GM21447 (cell line): ENCODE results near the gene MEIS2.

Source experiments
- ATAC-seq: cut with Tn5 transposase; IDR thresholded peaks from one replicate; pipeline ENCODE4 v1.9.1; 2021; ENCODE audit not compliant: unreplicated experiment

MEIS2 gene

DNA sequence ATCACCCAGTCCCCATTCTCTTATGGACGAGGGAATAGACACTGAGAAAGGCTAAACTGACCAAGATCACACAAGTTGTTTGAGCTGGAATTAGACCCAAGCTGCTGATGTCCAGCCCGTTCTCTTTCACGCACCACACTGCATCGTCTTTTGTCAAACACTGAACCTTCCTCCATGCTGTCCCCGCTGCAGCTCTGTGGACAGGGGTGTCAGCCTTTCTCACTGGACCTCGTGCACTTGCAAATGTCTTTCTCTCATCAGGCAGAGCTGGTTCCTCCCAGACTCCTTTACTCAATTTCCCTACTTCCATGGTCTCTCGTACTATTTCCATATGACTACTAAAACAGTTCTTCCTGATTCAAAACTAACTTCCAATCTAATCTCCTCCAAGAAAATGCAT lies 161.6 kb downstream of the MEIS2 start:
- no peak for ATAC-seq

DNA sequence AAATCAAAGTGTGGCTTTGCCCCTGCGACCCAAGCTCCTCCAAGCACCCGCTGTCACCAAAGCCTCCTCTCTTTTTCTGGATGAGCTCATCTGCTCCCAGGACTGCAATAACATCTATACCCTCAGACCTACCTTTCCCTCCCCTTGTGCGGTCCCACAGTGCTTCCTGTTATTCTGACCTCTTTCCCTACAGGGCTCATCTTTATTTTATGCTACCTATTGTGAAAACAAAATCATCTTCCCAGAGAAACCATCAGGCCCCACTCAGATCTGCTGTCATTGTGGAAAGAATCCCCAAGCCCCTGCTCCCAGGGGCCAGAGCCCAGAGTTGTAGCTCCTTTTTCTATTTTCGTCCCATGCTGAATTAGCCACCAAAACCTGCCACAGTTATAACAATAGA lies 162.2 kb downstream of the MEIS2 start:
- ATAC-seq: no peak

DNA sequence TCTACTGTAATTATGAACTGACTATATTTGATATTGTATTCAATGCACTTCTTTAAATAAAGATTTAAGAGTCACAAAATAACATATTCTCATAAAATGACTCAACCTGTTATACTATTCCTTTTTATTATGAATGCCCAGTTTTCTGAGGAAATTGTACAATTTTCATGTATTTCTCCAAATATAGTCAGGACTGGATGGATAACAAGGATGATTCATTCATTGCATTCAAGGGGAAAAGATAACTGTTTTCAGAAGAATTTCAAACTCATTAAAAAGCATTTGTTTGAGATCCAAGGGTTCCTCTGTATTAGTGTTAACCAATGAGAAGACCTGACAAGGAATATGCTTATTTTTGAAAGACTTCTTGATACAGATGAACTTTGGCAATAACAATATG lies 163.7 kb downstream of the MEIS2 start:
- no peak for ATAC-seq

DNA sequence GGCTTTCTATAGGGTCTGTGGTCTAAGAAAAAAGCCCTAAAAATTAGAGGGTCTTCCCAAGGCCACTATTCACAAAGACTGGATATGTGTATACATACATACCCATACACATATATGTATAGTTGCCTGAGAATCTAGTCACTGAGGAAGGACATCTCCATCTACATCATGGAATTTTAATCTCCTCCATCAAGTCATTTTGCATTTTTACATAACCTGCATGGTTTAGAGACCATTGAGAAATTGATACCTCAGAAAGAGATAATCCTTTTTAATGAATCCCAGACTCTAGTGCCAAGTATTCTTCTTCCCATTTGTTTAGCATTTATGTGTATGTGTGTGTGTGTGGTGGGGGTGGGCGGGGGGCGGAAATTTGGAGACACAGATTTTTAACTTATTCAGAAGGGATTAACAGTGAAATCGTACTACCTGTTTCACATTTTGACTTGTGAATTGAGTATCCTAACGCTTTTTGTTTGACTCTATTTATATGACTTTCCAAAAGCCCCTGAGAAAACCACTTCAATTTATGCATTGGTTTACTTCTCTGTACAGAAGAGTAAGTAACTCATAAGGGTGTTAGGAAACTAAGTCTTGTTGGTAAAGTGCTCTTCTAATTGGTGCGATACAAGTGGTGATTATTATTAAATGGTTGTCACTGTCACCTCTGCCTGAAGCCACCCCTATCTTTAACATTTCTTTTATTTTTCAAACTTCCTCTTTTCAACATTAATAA lies 166.9 kb downstream of the MEIS2 start:
- ATAC-seq: no peak

DNA sequence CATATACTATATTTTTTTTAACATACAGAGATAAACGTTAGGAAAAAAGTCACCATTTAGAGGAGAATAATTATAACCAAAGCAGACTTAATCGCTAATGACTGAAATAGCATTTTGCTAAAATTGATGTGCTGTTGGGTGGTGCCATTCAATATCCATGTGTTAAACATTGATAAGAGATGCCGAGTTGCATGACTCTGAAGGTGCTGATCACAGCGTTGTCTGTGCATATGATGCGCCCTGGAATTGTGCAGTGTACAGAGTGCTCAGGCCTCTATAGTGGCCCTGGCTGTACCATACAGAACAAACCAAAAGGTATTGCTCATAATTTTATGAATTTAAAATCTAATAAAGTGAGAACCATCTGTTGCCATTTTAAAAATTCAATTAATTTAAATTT lies 168.3 kb downstream of the MEIS2 start:
- ATAC-seq: no peak

DNA sequence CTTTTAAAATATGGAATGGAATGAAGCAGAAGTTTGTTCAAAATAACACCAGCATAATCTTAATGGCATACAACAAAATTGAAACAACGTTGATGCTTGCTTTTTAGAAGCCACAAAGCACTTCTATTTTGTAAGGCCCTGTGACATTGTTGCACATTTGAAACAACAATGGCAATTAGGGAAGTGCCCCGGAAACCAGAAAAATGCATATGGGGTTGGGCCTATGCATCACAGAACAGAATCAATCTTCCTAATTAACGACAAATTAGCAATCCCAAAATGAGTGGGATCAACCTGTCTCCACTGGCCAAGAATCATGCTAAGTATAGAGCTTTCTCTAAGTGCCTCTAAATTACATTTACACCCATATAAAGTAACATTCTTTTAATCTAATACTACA lies 168.9 kb downstream of the MEIS2 start:
- ATAC-seq: no peak

DNA sequence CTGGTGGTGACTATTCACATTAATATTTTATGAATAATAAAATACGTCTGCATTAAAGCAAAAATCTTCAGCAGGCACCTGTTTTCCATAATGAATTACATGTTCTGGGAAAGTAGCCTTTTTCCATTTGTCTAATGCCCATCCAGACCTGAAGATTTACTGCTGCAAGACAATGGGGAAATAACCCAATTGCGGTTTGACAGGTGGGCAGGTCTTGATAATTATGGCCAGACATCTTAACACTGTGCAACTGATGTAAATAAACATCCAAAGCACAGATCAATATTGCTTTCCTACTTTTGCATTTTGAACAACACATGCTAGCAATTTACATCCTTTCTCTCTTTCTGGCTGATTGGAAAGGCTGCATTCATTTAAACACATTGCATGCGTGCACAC lies 173.9 kb downstream of the MEIS2 start:
- no peak for ATAC-seq

DNA sequence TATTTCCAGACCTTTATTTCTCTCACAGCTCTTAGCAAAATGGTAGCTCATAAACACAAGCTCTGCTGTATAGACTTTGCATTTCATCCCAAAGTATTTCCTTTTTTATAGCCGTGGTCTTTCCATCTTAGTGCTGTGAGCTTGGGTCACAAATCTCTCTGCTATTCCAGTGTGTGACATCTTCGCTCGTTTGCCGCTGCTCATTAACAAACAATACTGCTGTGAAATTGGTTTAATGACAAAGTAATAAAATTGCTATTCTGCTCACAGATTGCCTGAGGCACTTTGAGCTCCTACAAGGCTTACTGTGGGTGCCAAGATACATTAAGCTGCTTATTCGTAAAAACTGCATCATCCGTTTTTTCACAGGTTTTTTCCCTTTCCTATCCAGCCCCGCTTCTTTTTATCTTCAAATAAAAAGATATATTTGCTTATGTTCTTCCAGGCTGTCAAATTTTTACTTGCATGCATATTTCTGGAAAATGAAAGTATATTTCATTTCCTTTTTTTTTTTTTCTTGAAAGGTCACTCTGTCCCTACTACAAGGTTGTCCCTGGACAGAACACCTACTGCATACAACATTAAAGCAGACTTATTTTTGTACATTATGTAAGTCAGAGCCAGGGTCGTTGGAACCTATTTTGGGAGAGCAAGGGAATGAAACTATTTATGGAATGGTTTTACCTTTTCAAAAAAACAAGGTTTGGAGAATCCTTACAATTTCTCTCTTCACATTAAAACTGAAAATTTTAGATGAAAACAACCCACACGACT lies 174.5 kb downstream of the MEIS2 start:
- no peak for ATAC-seq

DNA sequence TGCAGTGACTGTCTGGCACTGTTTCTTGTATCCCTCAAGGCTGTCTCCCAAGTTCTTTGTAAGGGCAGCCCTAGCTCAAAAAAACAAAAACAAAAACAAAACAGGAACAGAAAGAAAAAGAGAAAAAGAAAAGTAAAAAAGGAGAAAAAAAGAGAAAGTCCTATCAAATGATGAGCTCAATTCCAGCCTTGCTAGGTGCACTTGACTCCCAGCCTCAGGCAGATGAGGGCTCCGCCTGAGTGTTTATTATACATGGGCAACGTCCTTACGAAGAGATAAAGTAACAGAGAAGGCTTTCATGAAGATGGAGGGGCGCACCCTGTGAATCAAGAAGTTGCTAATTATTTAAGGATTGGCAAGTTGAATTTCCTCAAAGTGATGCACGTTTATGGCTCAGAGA lies 175.3 kb downstream of the MEIS2 start:
- no peak for ATAC-seq

DNA sequence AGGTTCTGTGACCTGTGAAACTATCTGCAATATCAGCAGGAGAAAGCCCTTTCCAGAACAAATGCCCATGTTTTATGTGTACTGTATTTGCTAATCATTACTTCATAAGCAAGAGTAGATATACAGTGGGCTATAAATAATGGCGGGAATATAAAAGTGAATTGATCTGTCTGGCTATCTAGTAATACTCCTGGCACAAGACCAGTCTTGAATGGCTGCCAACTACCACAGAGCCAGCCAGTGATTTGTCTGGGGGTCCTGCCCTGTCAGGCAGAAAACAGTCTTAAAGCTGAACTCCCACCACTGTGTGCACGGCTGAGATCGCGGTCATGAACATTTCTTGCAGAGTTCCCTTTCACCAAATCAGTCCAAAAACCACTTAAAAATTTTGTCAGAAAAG lies 176.3 kb downstream of the MEIS2 start:
- ATAC-seq: no peak

DNA sequence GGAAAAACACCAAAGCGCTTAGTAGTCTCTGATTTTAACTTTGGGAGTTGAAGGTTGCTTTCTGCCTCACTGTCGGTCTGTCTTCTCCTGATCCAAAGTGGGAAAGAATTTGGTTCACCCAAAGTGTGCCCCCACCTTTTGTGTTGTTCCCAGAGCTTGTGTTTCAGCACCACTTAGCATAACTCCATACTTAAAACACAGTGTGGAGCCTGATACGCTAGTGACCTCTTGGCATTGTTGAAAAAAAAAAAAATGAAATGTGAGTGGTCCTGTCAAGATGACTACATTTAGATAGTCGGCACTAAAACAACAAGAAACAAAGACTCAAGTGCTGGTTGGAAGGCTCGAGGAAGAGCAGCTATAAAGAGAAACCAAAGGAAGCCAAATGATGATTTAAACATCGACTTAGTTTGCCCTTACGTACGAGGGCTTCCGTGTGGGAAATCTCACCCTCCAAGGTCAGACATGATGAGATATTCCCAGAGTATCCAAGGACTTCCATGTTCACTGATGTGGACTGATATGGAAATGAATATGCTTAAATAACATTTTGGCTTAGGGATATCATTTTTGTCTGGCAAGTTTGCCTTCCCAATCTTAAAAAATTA lies 178.8 kb downstream of the MEIS2 start:
- no peak for ATAC-seq

DNA sequence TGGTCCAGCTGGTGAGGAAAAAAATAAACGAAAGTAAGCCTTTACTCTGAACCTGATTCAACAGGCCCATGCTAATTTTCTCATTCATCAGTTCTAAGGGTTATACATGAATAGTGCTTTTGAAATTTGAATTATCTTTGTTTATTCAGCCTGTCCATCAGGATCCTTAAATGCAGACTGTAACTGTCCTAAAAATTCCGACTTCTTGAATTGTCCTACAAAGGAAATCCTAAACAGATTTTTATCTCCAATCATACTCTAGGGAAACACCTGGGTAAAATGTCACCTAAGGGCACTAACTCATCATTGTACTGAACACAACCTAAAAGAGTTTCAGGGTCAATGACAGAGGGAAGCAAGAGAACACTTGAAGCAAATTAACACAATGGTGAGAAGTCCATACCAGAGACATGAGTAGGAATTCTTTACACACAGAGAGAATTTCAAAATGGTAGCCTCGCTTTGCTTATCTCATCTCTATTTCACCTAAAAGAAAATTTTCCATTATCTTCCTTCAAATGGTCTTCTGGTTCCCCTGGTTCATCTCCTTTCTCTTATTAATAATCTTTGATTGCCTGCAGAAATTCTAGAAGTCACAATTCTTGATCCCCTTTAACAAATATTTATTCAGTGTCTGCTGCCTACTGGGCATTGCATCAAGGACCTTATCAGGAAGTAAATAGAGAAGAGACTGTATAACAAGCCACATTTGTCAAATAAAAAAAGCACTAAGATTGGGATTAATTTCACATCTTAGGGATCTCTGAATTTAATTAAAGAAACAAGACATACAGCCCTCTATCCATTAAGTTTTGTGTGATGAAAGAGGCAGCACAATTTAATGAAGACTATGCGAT lies 182.7 kb downstream of the MEIS2 start:
- ATAC-seq: no peak

DNA sequence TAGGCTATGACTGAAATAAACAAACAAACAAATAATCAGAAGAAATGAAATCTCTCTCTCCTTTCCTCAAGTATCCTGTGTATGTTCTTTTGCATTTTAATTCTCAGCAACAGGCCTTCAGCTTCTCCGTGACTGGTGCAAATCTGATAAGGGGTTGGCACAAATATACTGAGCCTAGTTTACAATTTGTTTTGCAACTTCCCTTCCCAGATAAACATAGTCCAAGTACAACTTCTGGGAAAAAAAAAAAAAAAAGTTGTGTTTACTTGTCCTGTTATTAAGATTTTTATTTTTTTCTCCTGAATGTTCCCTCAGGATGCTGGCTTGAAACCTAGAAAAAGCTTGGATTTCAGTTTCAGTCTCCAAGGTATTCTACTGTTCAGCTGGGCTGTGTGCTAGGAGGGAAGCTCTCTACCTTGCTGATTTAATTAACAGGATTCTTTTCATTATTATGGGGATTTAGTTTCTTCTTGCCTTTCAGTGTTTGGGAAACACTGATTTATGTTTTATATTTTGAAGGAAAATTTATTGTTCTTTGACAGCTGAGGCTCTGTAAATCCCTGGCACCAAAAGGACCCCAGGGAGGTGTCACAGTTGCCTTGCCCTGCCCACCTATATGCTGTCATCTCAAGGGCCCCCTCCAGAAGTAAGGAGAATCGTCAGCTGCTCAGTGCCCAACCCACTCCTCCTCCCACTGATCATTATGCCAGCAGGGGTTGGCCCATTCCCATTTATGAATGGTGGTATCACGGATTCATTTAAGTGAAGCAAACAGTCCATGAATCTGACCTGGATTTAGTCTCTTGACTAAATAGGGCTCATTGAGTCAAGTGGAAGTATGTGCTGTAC lies 185.2 kb downstream of the MEIS2 start:
- no peak for ATAC-seq

DNA sequence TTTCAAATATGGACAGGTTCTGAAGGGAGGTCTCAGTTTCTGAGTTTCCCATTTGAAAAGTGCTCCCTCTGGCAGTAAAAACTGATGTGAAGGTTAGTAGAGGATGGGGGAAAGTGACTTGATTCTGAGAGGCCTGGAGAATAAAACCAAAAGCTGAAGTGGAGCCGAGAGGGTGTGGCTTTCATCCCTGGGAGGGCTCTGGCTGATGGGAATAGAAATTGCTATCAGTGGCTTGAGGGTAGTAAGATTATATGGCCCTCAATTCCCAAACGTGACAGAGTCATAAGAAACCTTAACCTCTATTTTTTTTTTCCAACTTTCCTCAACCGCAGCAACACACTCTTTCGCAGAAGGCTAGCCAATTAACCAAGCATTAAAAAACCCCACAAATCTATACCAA lies 185.9 kb downstream of the MEIS2 start:
- ATAC-seq: no peak

DNA sequence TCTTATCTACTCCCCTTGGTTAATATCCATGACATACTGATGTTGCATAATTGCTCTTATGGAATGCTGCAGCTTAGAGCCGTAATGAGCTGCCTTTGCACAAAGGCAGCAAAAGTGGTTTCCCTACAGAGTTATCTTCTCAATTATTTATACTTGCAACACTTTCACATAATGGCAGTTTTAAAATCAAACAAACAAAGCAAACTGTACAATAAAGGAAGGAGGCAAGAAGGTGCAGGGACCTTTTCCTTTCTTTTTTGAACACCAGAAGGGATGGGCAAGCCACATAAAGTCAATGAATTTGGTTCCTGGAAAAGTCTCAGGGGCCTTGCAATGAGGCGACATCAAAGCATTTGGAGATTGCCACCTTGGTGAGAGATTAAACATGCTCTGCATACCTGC lies 188.0 kb downstream of the MEIS2 start:
- ATAC-seq: no peak

DNA sequence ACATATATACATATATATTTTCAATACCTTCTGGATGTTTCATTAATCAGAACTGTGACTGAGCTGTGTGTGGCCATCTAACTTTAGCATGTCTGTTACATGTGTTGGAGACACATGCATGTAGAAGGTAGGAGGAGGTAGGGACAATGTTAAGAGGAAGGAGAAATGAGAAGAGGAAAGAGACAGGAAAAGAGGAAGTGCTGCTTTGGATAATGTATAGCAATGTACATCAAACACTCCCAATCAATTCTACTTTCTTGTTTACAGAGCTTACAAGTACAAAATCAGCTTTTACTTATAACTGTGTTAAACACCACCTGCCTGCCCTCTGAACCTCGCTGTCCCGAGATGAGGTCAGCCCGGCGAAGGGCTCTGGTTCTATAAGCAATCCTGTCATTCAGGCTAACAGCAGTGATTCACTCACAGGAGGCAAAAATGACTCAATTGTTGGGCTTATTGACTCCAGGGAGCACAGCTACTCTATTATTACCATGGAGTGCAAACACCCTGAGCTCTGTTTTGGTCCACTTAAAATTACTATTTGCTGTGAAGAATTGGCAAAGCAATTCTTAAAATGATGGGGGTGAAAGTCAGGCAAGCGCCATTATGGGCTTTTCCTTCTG lies 188.9 kb downstream of the MEIS2 start:
- no peak for ATAC-seq

DNA sequence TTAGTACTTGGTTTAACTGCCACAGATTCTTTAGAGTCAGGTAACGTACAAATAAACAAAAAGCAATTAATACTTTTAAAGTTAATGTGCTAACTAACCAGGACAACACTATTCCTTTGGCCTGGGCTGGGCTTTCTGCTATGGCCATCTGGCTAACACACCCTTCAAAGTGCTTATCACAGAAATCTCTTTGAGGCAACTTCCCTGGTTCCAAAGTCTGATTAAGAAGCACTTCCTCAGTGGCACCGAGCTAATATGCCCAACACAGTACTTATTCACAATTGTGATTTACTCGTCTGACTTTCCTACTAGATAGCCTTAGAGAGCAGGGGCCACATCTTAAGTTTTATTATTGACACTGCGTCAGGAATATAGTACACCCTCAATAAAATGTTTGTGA lies 191.4 kb downstream of the MEIS2 start:
- ATAC-seq: no peak

DNA sequence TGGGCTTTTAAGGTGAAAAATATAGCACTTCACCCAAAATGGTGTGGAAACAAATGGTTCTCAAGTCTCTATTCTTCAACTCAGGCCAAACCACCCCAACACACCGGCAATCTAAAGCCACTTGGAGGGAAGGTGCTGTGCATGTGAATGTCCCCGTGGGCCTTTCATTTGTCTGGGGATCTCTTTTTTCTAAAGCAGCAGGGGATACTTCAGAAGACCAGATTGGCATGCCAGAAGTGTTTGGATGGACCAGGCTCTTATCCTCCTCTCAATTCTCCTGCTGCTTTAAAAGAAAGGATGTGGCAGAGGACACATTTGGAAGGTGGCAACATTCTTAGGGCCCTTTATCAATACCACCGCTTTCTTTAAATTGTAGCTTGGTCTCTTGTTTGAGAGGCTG lies 193.1 kb downstream of the MEIS2 start:
- no peak for ATAC-seq

DNA sequence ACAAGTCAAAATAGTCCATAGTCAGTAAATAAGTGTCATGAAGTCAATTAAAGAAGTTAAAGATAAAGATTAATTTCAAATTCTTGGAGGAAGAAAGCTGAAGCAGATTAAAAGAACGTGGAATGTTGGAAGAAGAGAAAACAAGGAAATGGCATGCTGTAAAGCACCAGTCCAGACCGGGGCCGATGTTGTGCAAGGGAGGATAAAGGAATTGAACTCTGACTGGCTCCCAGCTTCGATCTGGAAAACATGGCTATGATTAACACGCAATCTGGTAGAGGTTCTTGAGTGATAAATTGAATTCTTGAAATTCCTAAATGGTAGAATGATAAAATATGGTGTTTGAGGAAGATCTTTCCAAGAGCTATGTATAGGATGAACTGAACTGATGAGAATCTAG lies 194.4 kb downstream of the MEIS2 start:
- no peak for ATAC-seq

DNA sequence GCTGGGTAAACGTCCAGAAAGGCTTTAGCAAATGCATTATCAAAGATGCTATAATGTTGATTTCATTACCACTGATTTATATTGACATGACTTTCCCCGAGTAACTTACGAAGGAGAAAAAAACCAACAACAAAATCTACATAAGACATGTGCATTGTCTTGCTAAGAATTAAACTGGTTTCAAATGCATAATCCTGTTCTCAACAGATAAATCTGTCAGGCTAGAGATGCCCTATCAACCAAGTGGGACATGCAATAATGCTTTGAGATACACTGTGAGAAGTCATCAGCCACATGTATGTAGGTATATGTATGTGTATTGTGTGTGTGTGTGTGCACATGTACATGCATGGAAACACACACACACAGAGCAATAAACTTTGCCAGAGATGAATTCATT lies 195.6 kb downstream of the MEIS2 start:
- no peak for ATAC-seq
